ENCODE data around the gene KLHL36.

DNA sequence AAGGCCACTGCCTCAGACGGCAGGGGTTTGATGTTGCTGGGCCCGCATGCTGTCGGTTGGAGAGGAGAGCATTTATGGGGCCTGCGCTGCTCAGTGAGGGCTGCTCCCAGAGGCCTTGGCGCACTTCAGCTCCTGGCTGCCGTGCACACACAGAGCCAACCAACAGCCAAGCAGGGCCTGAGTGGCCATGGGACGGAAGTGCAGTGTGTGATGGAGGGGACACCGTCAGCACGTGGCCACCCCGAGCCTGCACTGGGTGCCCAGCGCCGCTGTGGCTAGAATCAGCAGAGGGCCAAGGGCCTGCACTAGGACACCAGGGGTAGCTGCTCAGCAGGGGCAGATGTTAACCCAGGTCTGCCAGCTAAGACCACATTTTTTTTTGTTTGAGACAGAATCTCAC is 21.8 kb downstream of the KLHL36 start:
- TF ChIP-seq ZNF274 (IDR thresholded peaks at IDR 0.05; ENCODE audit: low read depth, low read length) (no peak), SUZ12 (IDR thresholded peaks at IDR 0.05; ENCODE audit: extremely low read depth, insufficient read depth, insufficient read length) (no peak), YY1 (IDR thresholded peaks at IDR 0.05; ENCODE audit: insufficient read depth, insufficient read length) (no peak)
